HFF-Myc (cell line): ENCODE measurements around the gene PRF1.
A peak's percentile ranks its signal among the peaks of the same experiment; 100 is the strongest.

Source experiments
- DNase-seq: peaks from one replicate; pipeline ENCODE4 v3.0.0-alpha.2; 2011; ENCODE audit warnings: low read depth; ENCODE audit errors: extremely low read depth
- H3K4me3 ChIP-seq: replicated peaks from 2 replicates; pipeline ENCODE4 v1.5.1; 2011; ENCODE audit warnings: low read depth, mild to moderate bottlenecking, control low read depth, low read length
- TF ChIP-seq, protein P1 (sequence below): IDR thresholded peaks from 2 replicates; pipeline ENCODE4 v1.5.1; 2012; ENCODE audit warnings: mild to moderate bottlenecking, low read depth, low read length, control low read depth; ENCODE audit errors: missing control alignments

The PRF1 gene

DNA sequence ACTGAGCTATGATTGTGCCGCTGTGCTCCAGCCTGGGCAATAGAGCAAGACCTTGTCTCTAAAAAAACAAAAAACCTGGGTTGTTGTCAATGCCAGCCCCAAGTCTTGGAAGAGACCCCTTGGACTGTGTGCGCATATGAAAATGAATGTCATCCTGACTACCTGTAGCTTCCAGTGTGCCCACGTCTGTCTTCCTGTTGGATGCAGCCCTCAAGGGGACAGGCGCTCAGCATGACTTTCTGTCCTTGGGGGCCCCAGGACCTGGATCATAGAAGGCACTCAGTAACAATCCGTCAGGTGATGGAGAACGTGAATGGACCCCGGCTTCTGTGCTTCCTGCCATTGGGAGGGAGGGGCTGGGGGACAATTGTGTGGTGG lies 9.0 kb downstream of the PRF1 start:
- TF ChIP-seq, protein P1, sequence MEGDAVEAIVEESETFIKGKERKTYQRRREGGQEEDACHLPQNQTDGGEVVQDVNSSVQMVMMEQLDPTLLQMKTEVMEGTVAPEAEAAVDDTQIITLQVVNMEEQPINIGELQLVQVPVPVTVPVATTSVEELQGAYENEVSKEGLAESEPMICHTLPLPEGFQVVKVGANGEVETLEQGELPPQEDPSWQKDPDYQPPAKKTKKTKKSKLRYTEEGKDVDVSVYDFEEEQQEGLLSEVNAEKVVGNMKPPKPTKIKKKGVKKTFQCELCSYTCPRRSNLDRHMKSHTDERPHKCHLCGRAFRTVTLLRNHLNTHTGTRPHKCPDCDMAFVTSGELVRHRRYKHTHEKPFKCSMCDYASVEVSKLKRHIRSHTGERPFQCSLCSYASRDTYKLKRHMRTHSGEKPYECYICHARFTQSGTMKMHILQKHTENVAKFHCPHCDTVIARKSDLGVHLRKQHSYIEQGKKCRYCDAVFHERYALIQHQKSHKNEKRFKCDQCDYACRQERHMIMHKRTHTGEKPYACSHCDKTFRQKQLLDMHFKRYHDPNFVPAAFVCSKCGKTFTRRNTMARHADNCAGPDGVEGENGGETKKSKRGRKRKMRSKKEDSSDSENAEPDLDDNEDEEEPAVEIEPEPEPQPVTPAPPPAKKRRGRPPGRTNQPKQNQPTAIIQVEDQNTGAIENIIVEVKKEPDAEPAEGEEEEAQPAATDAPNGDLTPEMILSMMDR = no peak
- no peak for DNase-seq
- H3K4me3 ChIP-seq = no peak overlapping the region

DNA sequence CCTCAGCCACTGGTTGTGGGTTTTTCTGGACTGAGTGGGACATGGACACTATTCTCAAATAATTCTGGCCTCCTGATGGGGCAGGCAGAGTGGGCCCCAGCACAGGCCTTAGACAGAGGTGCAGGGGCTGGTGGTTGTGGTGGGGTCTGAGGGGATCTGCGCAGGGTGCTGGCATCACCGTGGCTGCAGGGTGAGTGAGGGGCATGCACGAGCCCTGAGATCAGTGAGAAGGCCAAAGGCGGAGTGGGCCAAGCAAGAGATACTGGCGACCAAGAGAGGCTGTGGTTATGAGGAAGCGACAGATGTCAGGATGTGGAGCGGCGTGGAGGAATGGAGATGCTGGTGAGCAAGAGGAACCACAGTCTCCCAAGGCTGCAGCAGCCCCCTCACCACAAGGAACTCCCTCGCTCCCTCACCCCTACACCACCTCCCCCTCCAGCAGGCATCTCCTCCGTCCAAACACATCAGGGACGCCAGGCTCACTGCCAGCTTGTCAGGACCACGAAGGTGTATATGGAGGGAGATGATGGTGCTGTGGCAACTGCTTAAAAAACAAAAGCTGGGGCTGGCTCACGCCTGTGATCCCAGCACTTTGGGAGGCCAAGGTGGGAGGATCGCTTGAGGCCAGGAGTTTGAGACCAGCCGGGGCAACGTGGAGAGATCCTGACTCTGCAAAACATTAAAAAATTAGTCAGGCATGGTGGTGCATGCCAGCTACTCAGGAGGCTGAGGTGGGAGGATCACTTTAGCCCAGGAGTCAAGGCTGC lies 9.6 kb downstream of the PRF1 start:
- TF ChIP-seq, protein P1 = no peak
- no peak for DNase-seq
- no peak overlapping the region for H3K4me3 ChIP-seq

DNA sequence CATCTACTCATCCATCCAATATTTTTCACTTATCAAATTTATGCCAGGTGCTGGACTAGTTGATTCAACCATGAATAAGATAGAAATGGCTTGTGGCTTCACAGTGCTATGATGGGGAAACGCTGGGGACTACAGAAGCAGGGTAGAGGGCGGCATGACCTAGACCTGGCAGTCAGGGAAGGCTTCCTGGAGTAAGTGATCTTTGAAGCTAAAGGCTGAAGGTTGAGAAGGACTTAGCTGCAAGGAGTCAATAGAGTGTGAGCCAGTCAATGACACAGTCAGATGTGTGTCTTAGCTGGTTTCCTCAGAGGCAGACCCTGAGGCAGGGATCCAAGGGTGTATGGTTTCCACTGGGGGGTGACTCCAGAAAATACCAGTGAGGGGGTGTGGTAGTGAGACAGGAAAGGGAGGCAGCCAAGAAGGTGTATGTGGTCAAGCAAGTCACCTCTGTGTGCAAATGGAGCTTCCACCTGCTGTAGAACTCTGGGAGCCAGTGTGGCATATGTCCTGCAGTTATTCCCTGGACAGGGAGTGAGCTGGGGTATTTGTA lies 10.3 kb downstream of the PRF1 start:
- TF ChIP-seq, protein P1 = no peak
- no peak for DNase-seq
- no peak overlapping the region for H3K4me3 ChIP-seq

DNA sequence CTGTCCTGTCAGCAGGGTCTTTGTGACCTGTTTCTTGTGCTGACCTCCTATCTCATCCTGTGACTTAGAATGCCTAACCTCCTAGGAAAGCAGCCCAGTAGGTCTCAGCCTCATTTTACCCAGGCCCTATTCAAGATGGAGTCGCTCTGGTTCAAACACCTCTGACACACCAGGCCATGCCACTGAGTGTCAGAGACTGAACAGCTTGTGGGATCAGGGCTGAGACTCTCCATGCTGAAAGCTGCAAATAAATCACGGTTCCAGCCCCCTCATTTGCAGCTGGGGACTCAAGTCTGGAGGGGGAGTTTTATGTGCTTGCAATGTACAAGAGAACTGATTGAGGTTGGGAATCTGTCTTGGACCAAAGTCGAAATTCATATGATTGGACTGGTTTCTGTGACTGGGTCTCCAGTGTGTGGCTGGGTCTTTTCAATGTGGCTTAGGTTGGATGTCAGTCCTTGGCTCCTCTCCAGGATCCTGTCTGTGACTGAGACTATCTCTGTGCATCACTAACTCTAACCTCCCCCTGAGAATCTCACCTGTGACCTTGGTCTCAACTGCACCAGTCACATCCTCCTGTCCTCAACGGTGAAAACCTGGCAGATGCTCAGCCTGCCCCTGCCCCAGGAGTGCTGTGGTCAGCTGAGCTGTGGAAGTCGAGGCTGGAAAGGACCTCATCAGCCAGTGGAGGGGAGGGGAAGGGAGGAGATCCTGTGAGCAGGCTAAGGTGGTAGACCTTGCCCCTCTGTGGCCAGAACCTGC lies 11.7 kb downstream of the PRF1 start:
- H3K4me3 ChIP-seq = no peak overlapping the region
- no peak for DNase-seq
- TF ChIP-seq, protein P1 = no peak

GRCh38 chr10:70589762-70590654 lies 12.5 kb downstream of the PRF1 start:
- TF ChIP-seq, protein P1 = no peak
- DNase-seq = peak; percentile 49

GRCh38 chr10:70588859-70589570 lies 13.5 kb downstream of the PRF1 start:
- TF ChIP-seq, protein P1 = no peak
- DNase-seq = no peak
- no peak overlapping the region for H3K4me3 ChIP-seq

More at GRCh38 chr10:70589762-70590654, 12.5 kb downstream of the PRF1 start:
- H3K4me3 ChIP-seq = no peak overlapping the region
